ENCODE results near the gene CD226. TPM values are rescaled to one million over a fixed set of nuclear protein-coding genes. Genes with fewer than 3 reads are reported as not detected.

CD226 gene
- total and polyA plus RNA-seq, 12 donors = 0.13 to 3.9 (median 1.7) TPM; not detected in 1

DNA sequence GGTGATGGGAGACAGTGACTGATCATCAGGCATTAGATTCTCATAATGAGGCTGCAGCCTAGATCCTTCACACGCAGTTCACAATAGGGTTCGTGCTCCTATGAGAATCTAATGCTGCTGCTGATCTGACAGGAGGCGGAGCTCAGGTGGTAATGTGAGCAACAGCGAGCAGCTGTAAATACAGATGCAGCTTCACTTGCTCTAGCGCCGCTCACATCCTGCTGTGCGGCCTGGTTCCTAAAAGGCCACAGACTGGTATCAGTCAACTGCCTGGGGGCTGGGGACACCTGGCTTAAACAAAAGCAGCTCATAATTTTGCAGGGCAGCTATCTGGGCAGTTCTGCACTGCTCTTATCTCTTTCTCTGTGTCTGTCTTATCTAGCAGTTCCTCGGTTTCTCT lies 20.4 kb upstream of the CD226 start:
- TF ChIP-seq, protein P1, sequence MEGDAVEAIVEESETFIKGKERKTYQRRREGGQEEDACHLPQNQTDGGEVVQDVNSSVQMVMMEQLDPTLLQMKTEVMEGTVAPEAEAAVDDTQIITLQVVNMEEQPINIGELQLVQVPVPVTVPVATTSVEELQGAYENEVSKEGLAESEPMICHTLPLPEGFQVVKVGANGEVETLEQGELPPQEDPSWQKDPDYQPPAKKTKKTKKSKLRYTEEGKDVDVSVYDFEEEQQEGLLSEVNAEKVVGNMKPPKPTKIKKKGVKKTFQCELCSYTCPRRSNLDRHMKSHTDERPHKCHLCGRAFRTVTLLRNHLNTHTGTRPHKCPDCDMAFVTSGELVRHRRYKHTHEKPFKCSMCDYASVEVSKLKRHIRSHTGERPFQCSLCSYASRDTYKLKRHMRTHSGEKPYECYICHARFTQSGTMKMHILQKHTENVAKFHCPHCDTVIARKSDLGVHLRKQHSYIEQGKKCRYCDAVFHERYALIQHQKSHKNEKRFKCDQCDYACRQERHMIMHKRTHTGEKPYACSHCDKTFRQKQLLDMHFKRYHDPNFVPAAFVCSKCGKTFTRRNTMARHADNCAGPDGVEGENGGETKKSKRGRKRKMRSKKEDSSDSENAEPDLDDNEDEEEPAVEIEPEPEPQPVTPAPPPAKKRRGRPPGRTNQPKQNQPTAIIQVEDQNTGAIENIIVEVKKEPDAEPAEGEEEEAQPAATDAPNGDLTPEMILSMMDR (IDR thresholded peaks at IDR 0.05) = no peak
- Histone ChIP-seq H3K36me3 (replicated peaks in 1 of 2) (no peaks in the 10 kb centered on the region), H3K27me3 (no peaks in the 10 kb centered on the region), H3K4me1 (replicated peaks in 1 of 2) (no peaks in the 10 kb centered on the region), H3K27ac (no peak overlapping the region), H3K9me3 (replicated peaks in 1 of 3) (no peaks in the 10 kb centered on the region), H3K4me3 (no peak overlapping the region)
- DNase-seq = peak in 1 of 7 donors; percentile 67
- intact Hi-C loops (cut with DNase I) = no loop called here
- WGBS, 4 donors = 78 to 92% (median 87%) methylated on average over 8 of the region's 8 CpGs

DNA sequence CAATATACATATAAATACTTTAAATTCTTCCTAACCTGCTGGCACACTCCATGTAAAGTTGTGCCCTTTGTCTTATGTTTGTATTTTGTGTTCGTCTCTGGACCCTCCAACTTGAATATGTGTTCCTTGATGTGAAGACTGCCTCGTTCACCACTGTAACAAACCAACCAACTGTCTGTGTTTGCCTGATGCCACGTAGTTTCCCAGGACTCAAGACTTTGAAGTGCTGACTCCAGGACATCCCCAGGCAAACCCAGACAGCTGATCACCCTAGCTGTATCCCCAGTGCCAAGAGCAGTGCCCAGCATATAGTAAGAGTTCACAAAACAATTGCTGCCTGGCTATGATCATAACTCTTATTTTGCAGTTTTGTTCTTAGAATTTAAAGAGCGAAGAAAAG lies 15.5 kb upstream of the CD226 start:
- intact Hi-C loops (cut with DNase I) = no loop called here
- no peaks in the 10 kb centered on the region for H3K9me3 ChIP-seq (replicated peaks in 1 of 3)
- no peaks in the 10 kb centered on the region for H3K27me3 ChIP-seq
- no peak for DNase-seq
- no peak overlapping the region for H3K4me3 ChIP-seq
- 81 to 93% (median 91%) methylated on average over 4 of the region's 4 CpGs for WGBS, 4 donors
- H3K36me3 ChIP-seq (replicated peaks in 1 of 2) = no peaks in the 10 kb centered on the region
- no peak for TF ChIP-seq POLR2A (IDR thresholded peaks at IDR 0.05)
- no peak overlapping the region for H3K27ac ChIP-seq
- no peaks in the 10 kb centered on the region for H3K4me1 ChIP-seq (replicated peaks in 1 of 2)

DNA sequence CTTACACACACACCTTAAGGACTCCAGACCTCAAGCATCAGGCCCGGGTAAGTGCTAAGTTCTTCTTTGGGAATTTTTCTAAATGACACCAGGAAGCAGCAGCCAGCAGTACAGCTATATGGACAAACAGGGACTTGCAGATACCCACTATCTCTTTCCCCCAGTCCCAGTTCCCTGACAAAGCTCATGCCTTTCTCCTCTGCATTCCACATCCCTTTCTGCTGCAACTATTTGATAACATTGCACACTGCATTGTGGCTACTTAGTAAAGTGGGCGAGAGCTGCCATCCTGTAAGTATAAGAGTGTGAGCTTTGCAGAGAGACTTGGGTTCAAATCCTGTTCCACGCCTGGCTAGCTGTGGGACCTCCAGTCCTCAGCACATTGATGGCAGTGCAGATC lies 14.0 kb upstream of the CD226 start:
- no peak for DNase-seq
- TF ChIP-seq, protein P1 (IDR thresholded peaks at IDR 0.05) = no peak
- TF ChIP-seq POLR2A (IDR thresholded peaks at IDR 0.05) = no peak
- Histone ChIP-seq H3K27ac (no peak overlapping the region), H3K36me3 (replicated peaks in 1 of 2) (no peaks in the 10 kb centered on the region), H3K4me3 (no peak overlapping the region), H3K27me3 (no peaks in the 10 kb centered on the region), H3K4me1 (replicated peaks in 1 of 2) (no peaks in the 10 kb centered on the region), H3K9me3 (replicated peaks in 1 of 3) (no peaks in the 10 kb centered on the region)
- WGBS, 4 donors = 88 to 96% (median 95%) methylated on average over 3 of the region's 3 CpGs
- intact Hi-C loops (cut with DNase I) = no loop called here

- no peak for TF ChIP-seq POLR2A (IDR thresholded peaks at IDR 0.05)
- TF ChIP-seq, protein P1 (IDR thresholded peaks at IDR 0.05) = no peak
- no peak for DNase-seq
- WGBS, 4 donors = 76 to 86% (median 84%) methylated on average over 5 of the region's 5 CpGs
- no peak overlapping the region for H3K4me3 ChIP-seq
- no peak overlapping the region for H3K27ac ChIP-seq
- no peaks in the 10 kb centered on the region for H3K27me3 ChIP-seq
- peaks cover 0 to 6% of the 10 kb centered on the region in 2 donors for H3K4me1 ChIP-seq (replicated peaks in 1 of 2)
- intact Hi-C loops (cut with DNase I) = no loop called here
- no peaks in the 10 kb centered on the region for H3K36me3 ChIP-seq (replicated peaks in 1 of 2)
- no peaks in the 10 kb centered on the region for H3K9me3 ChIP-seq (replicated peaks in 1 of 3)
Measured at GRCh38 chr18:69958422-69958821, 10.7 kb upstream of the CD226 start.

GRCh38 chr18:69957747-69958146 lies 10.1 kb upstream of the CD226 start:
- Histone ChIP-seq H3K4me1 (replicated peaks in 1 of 2) (peaks cover 0 to 6% of the 10 kb centered on the region in 2 donors), H3K36me3 (replicated peaks in 1 of 2) (no peaks in the 10 kb centered on the region), H3K27ac (no peak overlapping the region), H3K27me3 (no peaks in the 10 kb centered on the region), H3K4me3 (no peak overlapping the region), H3K9me3 (replicated peaks in 1 of 3) (no peaks in the 10 kb centered on the region)
- no peak for TF ChIP-seq POLR2A (IDR thresholded peaks at IDR 0.05)
- TF ChIP-seq, protein P1 (IDR thresholded peaks at IDR 0.05) = no peak
- intact Hi-C loops (cut with DNase I) = no loop called here
- 88 to 93% (median 91%) methylated on average over 3 of the region's 3 CpGs for WGBS, 4 donors
- DNase-seq = no peak
